Measurements from ENCODE around the gene PRKACA.
"Not testable (repeated sequence)": the region's sequence is repeated elsewhere in the genome, so short reads cannot be mapped to it uniquely, and the experiment has no call there.

The PRKACA gene

GRCh38 chr19:14147797-14148605 lies 30.4 kb upstream of the PRKACA start:
- DNase-seq (ENCODE audit: low read depth), result peak; percentile 74

GRCh38 chr19:14146789-14147216 lies 29.2 kb upstream of the PRKACA start:
- peak; percentile 91 for DNase-seq (ENCODE audit: low read depth)

- not testable (repeated sequence) for DNase-seq (ENCODE audit: low read depth)
These were observed 28.6 kb upstream of the PRKACA start for GRCh38 chr19:14146169-14146568.

- no peak for DNase-seq (ENCODE audit: low read depth)
These were observed 27.8 kb upstream of the PRKACA start for GRCh38 chr19:14145381-14145780.

- DNase-seq (ENCODE audit: low read depth), result no peak
These were observed 25.0 kb upstream of the PRKACA start for GRCh38 chr19:14142262-14143190.

GRCh38 chr19:14141041-14141440 lies 23.5 kb upstream of the PRKACA start:
- DNase-seq (ENCODE audit: low read depth), result no peak

- DNase-seq (ENCODE audit: low read depth), result peak; percentile 91
These were observed 22.4 kb upstream of the PRKACA start for GRCh38 chr19:14139944-14140343.

- peak; percentile 73 for DNase-seq (ENCODE audit: low read depth)
These were observed 21.2 kb upstream of the PRKACA start for GRCh38 chr19:14138576-14139265.

- peak; percentile 100 for DNase-seq (ENCODE audit: low read depth)
These were observed 19.1 kb upstream of the PRKACA start, which contains the start of gene ASF1B for GRCh38 chr19:14136509-14137281. Gene ASF1B (minus strand): TSS chr19:14136589. CDS start chr19:14136456, 133 bp downstream.

- no peak for DNase-seq (ENCODE audit: low read depth)
These were observed 18.5 kb upstream of the PRKACA start for GRCh38 chr19:14135985-14136508.

GRCh38 chr19:14135355-14135754 lies 17.8 kb upstream of the PRKACA start:
- no peak for DNase-seq (ENCODE audit: low read depth)

GRCh38 chr19:14127929-14128509 lies 10.5 kb upstream of the PRKACA start:
- DNase-seq (ENCODE audit: low read depth), result no peak

GRCh38 chr19:14127176-14127575 lies 9.6 kb upstream of the PRKACA start:
- DNase-seq (ENCODE audit: low read depth), result no peak

GRCh38 chr19:14122924-14123323 lies 5.4 kb upstream of the PRKACA start:
- no peak for DNase-seq (ENCODE audit: low read depth)

- no peak for DNase-seq (ENCODE audit: low read depth)
These were observed 2.9 kb upstream of the PRKACA start for GRCh38 chr19:14120497-14120780.

- no peak for DNase-seq (ENCODE audit: low read depth)
These were observed 2.3 kb upstream of the PRKACA start for GRCh38 chr19:14119644-14120496.

- DNase-seq (ENCODE audit: low read depth), result no peak
These were observed 1.6 kb upstream of the PRKACA start for GRCh38 chr19:14119146-14119545.

- peak; percentile 72 for DNase-seq (ENCODE audit: low read depth)
These were observed 846 bp upstream of the PRKACA start for GRCh38 chr19:14118165-14119051.

Measured in EH (cell line).